HepG2 (cell line): ENCODE data around the gene CPNE1. TPM values are rescaled to one million over a fixed set of nuclear protein-coding genes. Genes with fewer than 3 reads are reported as not detected.
A peak's percentile ranks its signal among the peaks of the same experiment; 100 is the strongest.

Experiments
- ATF7-NPFF ChIP-seq: sonication (generic); formaldehyde crosslinking; IDR thresholded peaks from 2 replicates; pipeline ENCODE4 v1.8.1; 2023; ENCODE audit warnings: mild to moderate bottlenecking, low read depth, missing genetic modification reagents, moderate library complexity
- BORCS8-MEF2B ChIP-seq: sonication (generic); formaldehyde crosslinking; IDR thresholded peaks from 2 replicates; pipeline ENCODE4 v1.8.0; 2022; ENCODE audit warnings: mild to moderate bottlenecking, missing genetic modification reagents
- CEBPZ ChIP-seq: IDR thresholded peaks from 2 replicates; pipeline ENCODE4 v1.6.1; 2012; ENCODE audit warnings: low read length, improper control_type of control experiment
- CENPT ChIP-seq: sonication (generic); formaldehyde crosslinking; IDR thresholded peaks from 2 replicates; pipeline ENCODE4 v1.8.0; 2022; ENCODE audit warnings: low read depth, mild to moderate bottlenecking, moderate library complexity, missing genetic modification reagents
- EZH2 ChIP-seq: conservative IDR thresholded peaks from 2 replicates; pipeline ENCODE4 v1.6.1; 2012; ENCODE audit warnings: mild to moderate bottlenecking, low read depth, low read length, moderate library complexity
- HNRNPL ChIP-seq: fragments of 200-400 bp; formaldehyde crosslinking; IDR thresholded peaks from 2 replicates; pipeline ENCODE4 v1.6.1; 2017; ENCODE audit warnings: mild to moderate bottlenecking, low read depth, low read length
- IKZF1 ChIP-seq: fragments of 450-650 bp; IDR thresholded peaks from 2 replicates; pipeline ENCODE4 v1.7.1; 2016
- IKZF4 ChIP-seq: sonication (generic); formaldehyde crosslinking; IDR thresholded peaks from 2 replicates; pipeline ENCODE4 v1.5.1; 2020; ENCODE audit warnings: borderline replicate concordance, mild to moderate bottlenecking, low read depth, missing genetic modification reagents; ENCODE audit errors: not compliant biosample characterization
- KDM6A ChIP-seq: IDR thresholded peaks from 2 replicates; pipeline ENCODE4 v1.6.1; 2016; ENCODE audit warnings: low read depth
- PLSCR1 ChIP-seq: sonication (generic); formaldehyde crosslinking; IDR thresholded peaks from 2 replicates; pipeline ENCODE4 v1.5.0; 2020; ENCODE audit warnings: missing genetic modification reagents, mild to moderate bottlenecking, borderline replicate concordance
- REPIN1 ChIP-seq: sonication (generic); formaldehyde crosslinking; IDR thresholded peaks from 2 replicates; pipeline ENCODE4 v1.8.0; 2022; ENCODE audit warnings: missing genetic modification reagents, low read depth, mild to moderate bottlenecking, borderline replicate concordance
- RXRA ChIP-seq: sonication (generic); formaldehyde crosslinking; IDR thresholded peaks from 2 replicates; pipeline ENCODE4 v1.5.1; 2020; ENCODE audit warnings: missing genetic modification reagents
- THAP9 ChIP-seq: sonication (generic); formaldehyde crosslinking; IDR thresholded peaks from 2 replicates; pipeline ENCODE4; 2020; ENCODE audit warnings: missing genetic modification reagents, mild to moderate bottlenecking, borderline replicate concordance
- ZFP41 ChIP-seq: sonication (generic); formaldehyde crosslinking; IDR thresholded peaks from 2 replicates; pipeline ENCODE4 v1.4.0; 2020; ENCODE audit warnings: mild to moderate bottlenecking, missing genetic modification reagents, borderline replicate concordance
- ZNF547 ChIP-seq: sonication (generic); formaldehyde crosslinking; IDR thresholded peaks from 2 replicates; pipeline ENCODE4 v1.5.1; 2020; ENCODE audit warnings: mild to moderate bottlenecking, missing genetic modification reagents
- polyA plus RNA-seq, 8 experiments: library from polyadenylated mRNA; depleted of rRNA in 3 of 8; stranded (reverse) in 7 of 8; unstranded in 1 of 8; fragments of >200 nt; fragmentation: Illumina TruSeq in 4 of 8; extraction: Trizol in 4 of 8; gene quantifications; 2 replicates each; pipeline versions ENCODE4 v1.2.1 to v1.2.3, GENCODE V29; 2011 to 2016; ENCODE audit warnings: low read depth in 4 of 8, missing spikeins in 1 of 8, mixed read lengths in 1 of 8; ENCODE audit not compliant: insufficient read depth in 1 of 8
- total RNA-seq, 5 experiments: library from RNA; depleted of rRNA; stranded (reverse); fragments of >200 nt; fragmentation: Illumina TruSeq; extraction: Trizol; gene quantifications; 2 replicates each; pipeline ENCODE4 v1.2.3, GENCODE V29; 2016; ENCODE audit warnings: low read depth in 1 of 5
- TF ChIP-seq, protein P1 (sequence below): sonication (generic); formaldehyde crosslinking; IDR thresholded peaks from 2 replicates; pipeline ENCODE4 v1.4.0; 2020; ENCODE audit warnings: missing genetic modification reagents
- TF ChIP-seq, protein P2 (sequence below): sonication (generic); formaldehyde crosslinking; IDR thresholded peaks from 2 replicates; pipeline ENCODE4 v1.4.0; 2020; ENCODE audit warnings: missing genetic modification reagents, borderline replicate concordance

CPNE1 gene
- total and polyA plus RNA-seq, 2 of the 13 experiments (the other 11 are each of a cell fraction or from before 2014, with no cell fraction given) = 408 to 431 TPM

DNA sequence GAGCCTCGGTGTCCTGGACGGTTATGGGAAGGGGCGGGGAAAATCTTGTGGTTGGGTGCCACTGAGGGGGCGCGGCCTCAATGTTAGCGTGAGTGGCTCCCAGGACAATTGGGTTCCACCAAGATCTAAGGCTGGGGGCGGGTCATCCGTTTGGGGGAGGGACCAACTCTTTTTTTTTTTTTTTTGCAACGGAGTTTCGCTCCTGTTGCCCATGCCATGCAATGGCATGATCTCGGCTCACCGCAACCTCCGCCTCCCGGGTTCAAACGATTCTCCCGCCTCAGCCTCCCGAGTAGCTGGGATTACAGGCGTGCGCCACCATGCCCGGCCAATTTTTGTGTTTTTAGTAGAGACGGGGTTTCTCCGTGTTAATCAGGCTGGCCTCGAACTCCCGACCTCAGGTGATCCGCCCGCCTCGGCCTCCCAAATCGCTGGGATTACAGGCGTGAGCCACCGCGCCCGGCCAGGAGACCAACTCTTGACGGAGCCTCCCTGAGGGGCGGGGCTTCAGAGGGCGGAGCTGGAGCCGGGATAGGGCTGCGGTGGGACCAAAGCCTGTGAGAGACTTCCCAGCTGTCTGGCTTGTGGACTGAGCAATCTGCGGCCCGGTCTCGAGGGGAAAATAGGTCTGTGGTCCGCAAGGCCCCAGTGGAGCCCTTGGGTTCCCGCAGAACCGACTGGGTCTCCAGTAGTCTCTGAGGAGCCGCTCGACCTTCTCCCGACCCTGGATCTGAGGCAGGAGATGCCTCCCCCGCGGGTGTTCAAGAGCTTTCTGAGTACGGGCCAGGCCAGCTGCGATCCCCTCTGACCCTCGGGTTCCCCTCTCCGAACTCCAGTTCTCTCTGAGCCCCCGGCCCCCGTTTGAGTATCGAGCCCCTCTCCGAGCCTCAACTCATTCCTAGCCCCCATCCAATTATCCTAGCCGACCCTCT, 48.0 kb downstream of the CPNE1 start (continued):
- TF ChIP-seq BORCS8-MEF2B (peak; percentile 93), IKZF4 (peak; percentile 69), CENPT (CRISPR knock-in tag) (peak; percentile 56; the same call in 1 of the 2 replicates), HNRNPL (0 out of 2 replicates have a peak, but pooled peaks have one; percentile 70), IKZF1 (no peak), PLSCR1 (CRISPR knock-in tag) (no peak), ATF7-NPFF (CRISPR knock-in tag) (peak; percentile 55; the same call in 1 of the 2 replicates), RXRA (CRISPR knock-in tag) (peak; percentile 78), ZNF547 (CRISPR knock-in tag) (peak; percentile 30; the same call in 1 of the 2 replicates), CEBPZ (no peak), KDM6A (CRISPR knock-in tag) (no peak), ZFP41 (CRISPR knock-in tag) (peak; percentile 82; the same call in 1 of the 2 replicates), EZH2 (no peak), THAP9 (CRISPR knock-in tag) (0 out of 2 replicates have a peak, but pooled peaks have one; percentile 27), REPIN1 (CRISPR knock-in tag) (peak; percentile 11; the same call in 1 of the 2 replicates)
- TF ChIP-seq, protein P1, sequence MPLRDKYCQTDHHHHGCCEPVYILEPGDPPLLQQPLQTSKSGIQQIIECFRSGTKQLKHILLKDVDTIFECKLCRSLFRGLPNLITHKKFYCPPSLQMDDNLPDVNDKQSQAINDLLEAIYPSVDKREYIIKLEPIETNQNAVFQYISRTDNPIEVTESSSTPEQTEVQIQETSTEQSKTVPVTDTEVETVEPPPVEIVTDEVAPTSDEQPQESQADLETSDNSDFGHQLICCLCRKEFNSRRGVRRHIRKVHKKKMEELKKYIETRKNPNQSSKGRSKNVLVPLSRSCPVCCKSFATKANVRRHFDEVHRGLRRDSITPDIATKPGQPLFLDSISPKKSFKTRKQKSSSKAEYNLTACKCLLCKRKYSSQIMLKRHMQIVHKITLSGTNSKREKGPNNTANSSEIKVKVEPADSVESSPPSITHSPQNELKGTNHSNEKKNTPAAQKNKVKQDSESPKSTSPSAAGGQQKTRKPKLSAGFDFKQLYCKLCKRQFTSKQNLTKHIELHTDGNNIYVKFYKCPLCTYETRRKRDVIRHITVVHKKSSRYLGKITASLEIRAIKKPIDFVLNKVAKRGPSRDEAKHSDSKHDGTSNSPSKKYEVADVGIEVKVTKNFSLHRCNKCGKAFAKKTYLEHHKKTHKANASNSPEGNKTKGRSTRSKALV (CRISPR knock-in tag) = peak; percentile 77
- TF ChIP-seq, protein P2, sequence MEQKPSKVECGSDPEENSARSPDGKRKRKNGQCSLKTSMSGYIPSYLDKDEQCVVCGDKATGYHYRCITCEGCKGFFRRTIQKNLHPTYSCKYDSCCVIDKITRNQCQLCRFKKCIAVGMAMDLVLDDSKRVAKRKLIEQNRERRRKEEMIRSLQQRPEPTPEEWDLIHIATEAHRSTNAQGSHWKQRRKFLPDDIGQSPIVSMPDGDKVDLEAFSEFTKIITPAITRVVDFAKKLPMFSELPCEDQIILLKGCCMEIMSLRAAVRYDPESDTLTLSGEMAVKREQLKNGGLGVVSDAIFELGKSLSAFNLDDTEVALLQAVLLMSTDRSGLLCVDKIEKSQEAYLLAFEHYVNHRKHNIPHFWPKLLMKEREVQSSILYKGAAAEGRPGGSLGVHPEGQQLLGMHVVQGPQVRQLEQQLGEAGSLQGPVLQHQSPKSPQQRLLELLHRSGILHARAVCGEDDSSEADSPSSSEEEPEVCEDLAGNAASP (CRISPR knock-in tag) = no peak; the same call in 1 of the 2 replicates
